ENCODE data around the gene FAF2.
"Not testable (repeated sequence)": the region's sequence is repeated elsewhere in the genome, so short reads cannot be mapped to it uniquely, and the experiment has no call there.

The FAF2 gene

GRCh38 chr5:176458904-176459561 lies 10.8 kb downstream of the FAF2 start:
- DNase-seq (ENCODE audit: low spot score): no peak

DNA sequence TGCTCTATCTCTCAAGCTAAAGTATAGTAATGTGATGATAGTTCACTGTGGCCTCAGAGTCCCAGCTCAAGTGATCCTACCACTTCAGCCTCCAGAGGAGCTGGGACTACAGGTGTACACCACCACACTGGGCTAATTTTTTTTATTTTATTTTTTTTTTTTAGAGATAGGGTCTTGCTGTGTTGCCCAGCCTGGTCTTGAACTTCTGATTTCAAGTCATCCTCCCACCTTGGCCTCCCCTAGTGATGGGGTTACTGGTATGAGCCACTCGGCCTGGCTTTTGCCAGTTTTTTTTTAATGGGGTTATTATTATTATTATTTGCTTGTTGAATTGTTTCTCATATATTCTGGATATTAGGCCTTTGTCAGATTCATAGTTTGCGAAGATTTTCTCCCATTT lies 13.2 kb downstream of the FAF2 start:
- no peak for DNase-seq (ENCODE audit: low spot score)

- DNase-seq (ENCODE audit: low spot score): no peak
Measured at GRCh38 chr5:176463113-176463764, 15.1 kb downstream of the FAF2 start.

DNA sequence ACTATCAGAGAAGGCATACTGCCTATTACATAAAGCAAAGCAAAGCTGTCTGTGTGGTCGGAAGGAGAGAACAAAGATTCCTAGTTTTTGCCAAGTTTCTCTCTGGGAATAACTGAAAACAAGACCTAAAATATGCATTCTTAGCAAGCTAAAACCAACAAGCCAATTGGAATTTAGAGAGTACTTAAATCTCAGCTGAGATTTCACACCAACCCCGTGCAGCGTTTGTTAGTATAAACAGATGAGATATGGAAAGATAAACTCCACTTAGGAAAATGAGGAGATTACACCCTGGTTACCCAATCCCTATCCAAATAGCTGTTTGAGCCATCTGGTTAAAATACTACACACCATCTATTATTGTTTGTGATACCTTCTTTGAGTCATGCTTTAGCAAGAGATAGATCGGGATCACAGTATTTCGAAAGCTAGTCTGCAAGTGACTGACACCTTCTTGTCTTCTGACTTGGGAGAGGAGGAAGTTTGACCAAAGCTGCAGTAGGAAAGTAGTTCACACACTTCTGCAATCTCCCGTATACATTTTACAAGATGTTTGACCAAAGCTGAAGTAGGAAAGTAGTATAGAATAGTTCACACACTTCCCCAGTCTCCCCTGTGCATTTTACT lies 18.2 kb downstream of the FAF2 start:
- no peak for DNase-seq (ENCODE audit: low spot score)

- no peak for DNase-seq (ENCODE audit: low spot score)
Measured at GRCh38 chr5:176469296-176469695, 21.1 kb downstream of the FAF2 start.

DNA sequence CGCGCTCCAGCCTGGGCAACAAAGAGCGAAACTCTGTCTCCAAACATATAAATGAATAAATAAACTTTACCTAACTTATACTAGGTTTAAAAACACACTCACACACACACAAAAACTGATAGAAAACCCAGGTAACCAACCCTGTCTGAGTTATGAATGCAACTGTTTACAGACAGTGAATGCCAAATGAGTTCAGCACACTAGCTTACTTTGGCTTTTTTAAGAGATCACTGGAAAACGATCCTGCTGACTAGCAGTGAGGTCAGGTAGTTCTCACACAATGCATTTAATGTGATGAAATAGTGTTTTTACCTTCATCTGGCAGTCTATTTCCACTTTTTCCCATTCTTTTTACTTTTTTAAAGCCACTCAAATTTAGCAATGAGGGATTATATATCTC lies 22.4 kb downstream of the FAF2 start:
- no peak for DNase-seq (ENCODE audit: low spot score)

DNA sequence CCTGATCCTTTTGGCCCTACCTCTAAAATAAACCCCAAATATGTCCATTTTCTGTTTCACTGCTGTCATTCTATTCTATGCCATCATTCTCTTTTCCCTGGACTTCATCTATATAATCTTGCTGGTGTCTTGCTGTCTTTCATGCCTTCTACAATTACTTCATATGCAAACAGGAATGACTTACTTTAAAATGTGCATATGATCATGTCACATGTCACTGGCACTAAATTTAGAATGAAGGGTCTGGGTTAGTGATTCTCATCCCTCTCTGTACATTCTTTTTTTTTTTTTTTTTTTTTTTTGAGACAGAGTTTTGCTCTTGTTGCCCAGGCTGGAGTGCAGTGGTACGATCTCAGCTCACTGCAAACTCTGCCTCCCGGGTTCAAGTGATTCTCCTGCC lies 22.9 kb downstream of the FAF2 start:
- no peak for DNase-seq (ENCODE audit: low spot score)

DNA sequence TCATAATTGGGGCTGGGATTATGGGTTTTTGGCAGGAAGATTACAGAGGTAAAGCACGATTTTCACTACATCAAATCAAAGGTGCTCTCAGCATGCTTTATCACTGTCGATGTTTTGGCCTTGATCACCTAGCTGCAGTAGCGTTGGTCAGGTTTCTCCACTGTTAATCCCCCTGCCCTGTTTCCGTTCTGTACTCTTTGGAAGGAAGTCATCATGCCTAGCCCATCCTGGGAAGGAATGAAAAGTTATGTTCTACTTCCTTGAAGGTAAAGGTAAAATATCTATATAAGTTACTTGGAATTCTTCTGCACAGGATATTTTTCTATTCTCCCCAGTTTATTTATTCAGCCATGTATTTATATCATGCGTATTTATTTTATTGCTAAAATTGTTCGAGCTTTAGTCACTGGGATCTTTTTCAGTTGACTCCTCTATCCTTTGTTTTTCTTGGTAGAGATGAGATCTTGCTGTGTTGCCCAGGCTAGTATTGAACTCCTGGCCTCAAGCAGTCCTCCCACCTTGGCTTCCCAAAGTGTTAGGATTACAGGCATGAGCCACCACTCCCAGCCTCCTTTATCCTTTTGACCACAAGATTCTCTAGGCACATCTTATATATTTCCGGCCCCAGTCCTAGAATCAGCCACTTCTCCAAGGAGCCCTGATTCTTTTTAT lies 25.3 kb downstream of the FAF2 start:
- no peak for DNase-seq (ENCODE audit: low spot score)

DNA sequence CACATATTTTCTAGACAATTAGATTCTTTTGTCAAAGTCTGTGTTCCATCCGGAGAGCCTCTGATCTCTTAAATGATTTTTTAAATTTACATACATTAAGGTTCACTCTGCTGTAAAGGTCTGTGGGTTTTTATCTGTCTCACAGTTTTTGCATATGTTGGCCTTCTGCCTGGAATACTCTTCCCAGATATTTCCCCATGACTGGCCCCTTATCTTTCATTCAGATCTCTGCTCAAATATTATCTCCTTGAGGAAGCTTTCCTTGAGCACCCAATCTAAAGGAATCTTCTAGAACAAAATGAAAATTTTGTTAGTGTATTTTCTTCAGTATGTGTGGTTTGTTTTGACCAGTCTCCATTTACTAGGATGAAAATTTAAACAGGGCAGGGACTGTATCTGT lies 26.3 kb downstream of the FAF2 start:
- DNase-seq (ENCODE audit: low spot score): no peak

GRCh38 chr5:176481711-176482110 lies 33.5 kb downstream of the FAF2 start:
- no peak for DNase-seq (ENCODE audit: low spot score)

DNA sequence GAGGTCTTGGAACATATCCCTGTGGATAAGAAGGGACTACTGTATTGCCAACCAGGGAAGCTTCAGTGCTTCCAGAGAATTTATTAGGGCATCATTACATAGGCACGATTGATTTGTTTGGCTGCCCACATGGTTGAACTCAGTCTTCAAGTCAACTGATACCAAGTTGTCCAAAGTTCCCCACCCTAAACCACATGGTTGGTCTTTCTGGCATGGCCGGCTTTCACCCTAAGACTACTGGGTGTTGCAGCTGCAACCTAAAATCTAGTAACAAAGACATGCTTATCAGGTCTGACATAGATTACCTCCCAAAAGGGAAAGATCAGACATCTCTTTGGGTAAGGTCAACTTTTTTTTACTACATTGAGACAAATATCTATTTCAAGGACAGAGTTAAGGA lies 37.0 kb downstream of the FAF2 start:
- DNase-seq (ENCODE audit: low spot score): no peak

GRCh38 chr5:176486189-176486757 lies 38.1 kb downstream of the FAF2 start:
- no peak for DNase-seq (ENCODE audit: low spot score)

DNA sequence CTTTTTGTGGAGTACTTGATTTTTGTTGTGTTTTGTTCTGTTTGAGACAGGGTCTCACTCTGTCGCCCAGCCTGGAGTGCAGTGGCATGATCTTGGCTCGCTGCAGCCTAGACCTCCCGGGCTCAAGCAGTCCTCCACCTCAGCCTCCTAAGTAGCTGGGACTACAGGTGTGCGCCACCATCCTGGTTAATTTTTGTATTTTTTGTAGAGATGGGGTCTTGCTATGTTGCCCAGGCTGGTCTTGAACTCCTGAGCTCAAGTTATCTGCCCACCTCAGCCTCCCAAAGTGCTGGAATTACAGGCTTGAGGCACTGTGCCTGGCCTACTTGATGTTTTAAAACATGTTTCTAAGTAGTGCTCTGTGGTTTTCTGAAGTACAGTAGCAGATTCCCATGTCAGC lies 39.0 kb downstream of the FAF2 start:
- DNase-seq (ENCODE audit: low spot score): not testable (repeated sequence)

GRCh38 chr5:176489077-176489476 lies 40.9 kb downstream of the FAF2 start:
- no peak for DNase-seq (ENCODE audit: low spot score)

DNA sequence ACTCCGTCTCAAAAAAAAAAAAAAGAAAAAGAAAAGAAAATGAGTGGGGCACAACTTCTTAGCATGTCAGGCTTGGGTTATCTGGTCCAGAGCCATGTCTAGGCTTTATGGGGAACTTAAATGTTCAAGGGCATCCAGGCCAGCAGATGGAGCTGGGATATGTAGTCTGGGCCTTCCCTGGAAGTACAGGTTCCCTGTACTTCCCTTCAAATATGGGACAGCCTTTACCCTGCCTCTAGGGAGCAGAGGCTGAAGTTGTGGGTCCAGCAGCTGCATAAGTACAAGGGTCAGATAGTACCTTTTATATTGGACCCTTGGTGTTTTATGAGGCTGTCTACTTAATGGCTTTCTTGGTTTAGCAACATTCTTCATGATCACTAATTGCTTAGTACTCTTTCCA lies 42.1 kb downstream of the FAF2 start:
- DNase-seq (ENCODE audit: low spot score): no peak

- no peak for DNase-seq (ENCODE audit: low spot score)
Measured at GRCh38 chr5:176491101-176491502, 42.9 kb downstream of the FAF2 start.

DNA sequence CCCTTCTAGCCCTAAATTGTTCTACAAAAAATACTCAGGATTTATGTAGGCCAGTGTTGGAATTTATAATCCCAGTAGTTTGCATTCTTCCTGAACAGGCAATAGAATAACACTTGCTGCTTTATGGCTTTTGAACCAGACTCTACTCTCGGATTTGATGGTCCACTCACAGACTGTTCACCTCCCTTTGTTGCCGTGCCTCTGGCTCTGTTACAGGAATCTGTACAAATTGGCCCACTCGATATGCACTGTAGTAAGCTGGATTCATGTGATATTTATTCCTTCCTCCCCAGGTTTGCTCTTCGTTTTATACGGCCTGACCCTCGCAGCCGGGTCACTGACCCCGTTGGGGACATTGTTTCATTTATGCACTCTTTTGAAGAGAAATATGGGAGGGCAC lies 43.7 kb downstream of the FAF2 start:
- DNase-seq (ENCODE audit: low spot score): no peak

- DNase-seq (ENCODE audit: low spot score): no peak
Measured at GRCh38 chr5:176492431-176492830, 44.2 kb downstream of the FAF2 start.

DNA sequence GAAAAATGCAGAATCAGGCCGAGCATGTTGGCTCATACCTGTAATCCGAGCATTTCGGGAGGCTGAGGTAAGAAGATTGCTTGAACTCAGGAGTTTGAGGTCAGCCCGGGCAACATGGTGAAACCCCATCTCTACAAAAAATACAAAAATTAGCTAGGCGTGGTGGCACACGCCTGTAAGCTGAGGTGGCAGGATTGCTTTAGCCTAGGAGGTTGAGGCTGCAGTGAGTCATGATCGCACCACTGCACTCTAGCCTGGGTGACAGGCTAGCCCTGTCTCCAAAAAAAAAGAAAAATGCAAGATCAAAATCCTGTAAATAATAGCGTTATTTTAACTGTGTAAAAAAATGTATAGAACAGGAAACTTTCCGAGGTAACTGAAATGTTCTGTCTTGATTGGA lies 49.7 kb downstream of the FAF2 start:
- DNase-seq (ENCODE audit: low spot score): no peak

GRCh38 chr5:176499273-176499672 lies 51.1 kb downstream of the FAF2 start:
- DNase-seq (ENCODE audit: low spot score): no peak

- no peak for DNase-seq (ENCODE audit: low spot score)
Measured at GRCh38 chr5:176500511-176500910, 52.3 kb downstream of the FAF2 start.

GRCh38 chr5:176501333-176501732 lies 53.1 kb downstream of the FAF2 start:
- DNase-seq (ENCODE audit: low spot score): no peak
